ENCODE data around the gene FBLN2.

Gene FBLN2

DNA sequence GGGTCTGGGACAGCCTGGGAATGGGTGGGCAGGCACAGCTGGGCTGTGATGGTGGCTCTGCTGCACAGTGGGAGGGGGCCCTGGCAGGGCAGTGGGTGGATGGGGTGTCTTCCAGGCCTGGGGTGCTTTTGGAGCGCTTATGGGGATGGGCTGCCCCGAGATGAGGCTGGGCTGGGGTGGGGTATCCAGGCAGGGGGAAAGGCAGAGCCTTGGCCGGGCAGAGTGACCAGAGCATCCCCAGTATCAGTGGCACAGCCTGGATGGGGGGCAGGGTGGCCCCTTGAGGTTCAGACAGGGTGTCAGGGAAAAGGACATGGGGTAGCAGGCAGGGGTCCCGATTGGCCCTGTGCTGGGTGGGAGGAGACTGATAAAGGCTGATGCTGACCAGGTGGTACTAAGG is 42.2 kb upstream of the FBLN2 start:
- Histone ChIP-seq H3K9ac (ENCODE audit: low read depth, low read length) (no peak overlapping the region), H2AFZ (ENCODE audit: low read depth, low read length) (no peak overlapping the region), H3K4me2 (ENCODE audit: insufficient read depth, low read length) (no peak overlapping the region), H3K27ac (ENCODE audit: low read length) (no peak overlapping the region), H3K4me3 (ENCODE audit: low read depth in 1 of 2, low read length in 2 of 2) (no peak overlapping the region), H3K36me3 (ENCODE audit: insufficient read depth, low read length) (no peaks in the 10 kb centered on the region), H4K20me1 (ENCODE audit: insufficient read depth, low read length) (no peaks in the 10 kb centered on the region), H3K27me3 (ENCODE audit: insufficient read depth, low read length, poor library complexity) (no peaks in the 10 kb centered on the region), H3K9me3 (ENCODE audit: insufficient read depth, low read length, severe bottlenecking) (no peaks in the 10 kb centered on the region), H3K79me2 (ENCODE audit: insufficient read depth, low read length) (no peaks in the 10 kb centered on the region), H3K4me1 (ENCODE audit: insufficient read depth, low read length) (no peaks in the 10 kb centered on the region)
- ATAC-seq (ENCODE audit: insufficient read depth, low read depth) = no peak
- DNase-seq = no peak
- no peak for TF ChIP-seq EZH2 (IDR thresholded peaks at IDR 0.05; ENCODE audit: borderline replicate concordance, low read depth, low read length, severe bottlenecking)
- TF ChIP-seq, protein P1, sequence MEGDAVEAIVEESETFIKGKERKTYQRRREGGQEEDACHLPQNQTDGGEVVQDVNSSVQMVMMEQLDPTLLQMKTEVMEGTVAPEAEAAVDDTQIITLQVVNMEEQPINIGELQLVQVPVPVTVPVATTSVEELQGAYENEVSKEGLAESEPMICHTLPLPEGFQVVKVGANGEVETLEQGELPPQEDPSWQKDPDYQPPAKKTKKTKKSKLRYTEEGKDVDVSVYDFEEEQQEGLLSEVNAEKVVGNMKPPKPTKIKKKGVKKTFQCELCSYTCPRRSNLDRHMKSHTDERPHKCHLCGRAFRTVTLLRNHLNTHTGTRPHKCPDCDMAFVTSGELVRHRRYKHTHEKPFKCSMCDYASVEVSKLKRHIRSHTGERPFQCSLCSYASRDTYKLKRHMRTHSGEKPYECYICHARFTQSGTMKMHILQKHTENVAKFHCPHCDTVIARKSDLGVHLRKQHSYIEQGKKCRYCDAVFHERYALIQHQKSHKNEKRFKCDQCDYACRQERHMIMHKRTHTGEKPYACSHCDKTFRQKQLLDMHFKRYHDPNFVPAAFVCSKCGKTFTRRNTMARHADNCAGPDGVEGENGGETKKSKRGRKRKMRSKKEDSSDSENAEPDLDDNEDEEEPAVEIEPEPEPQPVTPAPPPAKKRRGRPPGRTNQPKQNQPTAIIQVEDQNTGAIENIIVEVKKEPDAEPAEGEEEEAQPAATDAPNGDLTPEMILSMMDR (IDR thresholded peaks at IDR 0.05; ENCODE audit: borderline replicate concordance, extremely low read depth, low read length, poor library complexity, severe bottlenecking) = no peak

DNA sequence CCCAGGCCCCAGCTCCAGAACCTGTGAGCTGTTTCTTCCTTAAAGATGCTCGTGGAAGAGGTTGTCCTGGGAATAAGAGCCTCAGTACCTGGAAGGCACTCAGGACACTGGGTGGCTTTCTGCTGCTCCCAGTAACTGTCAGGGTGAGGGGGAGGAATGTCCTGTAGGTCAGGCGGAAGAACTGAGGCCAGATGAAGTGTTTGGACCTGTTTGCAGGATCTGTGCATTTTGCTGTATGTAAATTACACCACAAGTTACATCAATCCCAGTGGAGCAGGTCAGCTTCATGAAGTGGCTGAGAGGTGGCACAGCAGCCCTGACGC is 41.7 kb upstream of the FBLN2 start:
- TF ChIP-seq, protein P1 (IDR thresholded peaks at IDR 0.05; ENCODE audit: borderline replicate concordance, extremely low read depth, low read length, poor library complexity, severe bottlenecking) = no peak
- TF ChIP-seq EZH2 (IDR thresholded peaks at IDR 0.05; ENCODE audit: borderline replicate concordance, low read depth, low read length, severe bottlenecking) = no peak
- H3K4me3 ChIP-seq (ENCODE audit: low read depth in 1 of 2, low read length in 2 of 2) = no peak overlapping the region
- H3K36me3 ChIP-seq (ENCODE audit: insufficient read depth, low read length) = no peaks in the 10 kb centered on the region
- no peaks in the 10 kb centered on the region for H3K27me3 ChIP-seq (ENCODE audit: insufficient read depth, low read length, poor library complexity)
- ATAC-seq (ENCODE audit: insufficient read depth, low read depth) (no peak), DNase-seq (no peak)
- H4K20me1 ChIP-seq (ENCODE audit: insufficient read depth, low read length) = no peaks in the 10 kb centered on the region
- no peaks in the 10 kb centered on the region for H3K79me2 ChIP-seq (ENCODE audit: insufficient read depth, low read length)
- no peaks in the 10 kb centered on the region for H3K4me1 ChIP-seq (ENCODE audit: insufficient read depth, low read length)
- no peak overlapping the region for H3K27ac ChIP-seq (ENCODE audit: low read length)
- no peak overlapping the region for H3K4me2 ChIP-seq (ENCODE audit: insufficient read depth, low read length)
- H2AFZ ChIP-seq (ENCODE audit: low read depth, low read length) = no peak overlapping the region
- no peaks in the 10 kb centered on the region for H3K9me3 ChIP-seq (ENCODE audit: insufficient read depth, low read length, severe bottlenecking)
- no peak overlapping the region for H3K9ac ChIP-seq (ENCODE audit: low read depth, low read length)

DNA sequence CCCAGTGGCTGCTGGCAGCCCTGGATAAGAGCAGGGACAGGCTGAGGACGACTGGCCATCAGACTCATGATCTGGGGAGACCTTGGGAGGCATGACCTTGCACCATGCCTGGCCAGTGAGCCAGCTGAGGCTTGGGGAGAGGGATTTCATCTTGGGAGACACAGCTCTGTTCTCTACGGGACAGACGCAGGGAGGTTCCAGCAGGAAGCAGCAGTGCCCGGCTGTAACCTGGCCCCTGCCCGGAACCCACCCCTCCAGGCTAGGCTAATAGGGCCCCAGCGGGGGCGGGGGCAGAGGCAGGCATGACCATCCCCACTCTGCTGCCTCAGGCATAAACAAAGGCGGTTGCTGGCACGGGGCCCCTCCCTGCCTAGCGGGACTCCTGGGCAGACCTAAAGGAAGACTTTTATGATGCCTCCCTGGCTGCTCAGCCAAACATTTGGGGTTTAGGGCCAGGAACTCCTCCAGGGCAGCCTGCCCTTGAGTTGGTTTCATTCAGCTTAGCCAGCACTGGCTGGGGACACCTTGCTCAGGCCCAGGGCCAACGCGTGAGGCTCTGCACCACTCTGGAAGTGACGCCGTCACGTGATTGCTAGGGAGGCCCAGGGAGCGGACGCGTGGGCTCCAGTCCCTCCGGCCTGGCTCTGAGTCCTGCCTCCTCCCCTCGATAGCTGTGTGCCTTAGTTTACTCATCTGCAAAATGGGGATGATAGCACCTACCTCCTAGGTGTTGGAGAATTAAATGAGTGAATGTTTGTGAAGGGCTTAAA is 41.2 kb upstream of the FBLN2 start:
- no peak overlapping the region for H3K4me3 ChIP-seq (ENCODE audit: low read depth in 1 of 2, low read length in 2 of 2)
- H3K36me3 ChIP-seq (ENCODE audit: insufficient read depth, low read length) = no peaks in the 10 kb centered on the region
- no peaks in the 10 kb centered on the region for H3K79me2 ChIP-seq (ENCODE audit: insufficient read depth, low read length)
- no peaks in the 10 kb centered on the region for H3K4me1 ChIP-seq (ENCODE audit: insufficient read depth, low read length)
- no peak overlapping the region for H3K9ac ChIP-seq (ENCODE audit: low read depth, low read length)
- no peak overlapping the region for H2AFZ ChIP-seq (ENCODE audit: low read depth, low read length)
- H3K27me3 ChIP-seq (ENCODE audit: insufficient read depth, low read length, poor library complexity) = no peaks in the 10 kb centered on the region
- no peaks in the 10 kb centered on the region for H3K9me3 ChIP-seq (ENCODE audit: insufficient read depth, low read length, severe bottlenecking)
- ATAC-seq (ENCODE audit: insufficient read depth, low read depth) = peak; percentile 23; the same call in 1 of the 3 replicates
- H3K27ac ChIP-seq (ENCODE audit: low read length) = no peak overlapping the region
- TF ChIP-seq, protein P1 (IDR thresholded peaks at IDR 0.05; ENCODE audit: borderline replicate concordance, extremely low read depth, low read length, poor library complexity, severe bottlenecking) = no peak
- TF ChIP-seq EZH2 (IDR thresholded peaks at IDR 0.05; ENCODE audit: borderline replicate concordance, low read depth, low read length, severe bottlenecking) = no peak
- DNase-seq = no peak
- no peaks in the 10 kb centered on the region for H4K20me1 ChIP-seq (ENCODE audit: insufficient read depth, low read length)
- no peak overlapping the region for H3K4me2 ChIP-seq (ENCODE audit: insufficient read depth, low read length)
